Tibial nerve (tissue), 4 donors: ENCODE results near the gene ARID3A. TPM values are rescaled to one million over a fixed set of nuclear protein-coding genes. Genes with fewer than 3 reads are reported as not detected.

Experiments
- DNase-seq, 2 donors: peaks; one replicate each; pipeline ENCODE4 v3.0.0-alpha.2; 2019; ENCODE audit warnings: low spot score in 2 of 2
- H3K27ac ChIP-seq, 4 donors: fragments of 200-600 bp; sonication (generic) in 3 of 4; one replicate each; pipeline ENCODE4 v1.5.1; 2017 to 2019; ENCODE audit warnings: mild to moderate bottlenecking in 1 of 4
- H3K27me3 ChIP-seq, 2 donors: fragments of 200-600 bp; sonication (generic) in 1 of 2; one replicate each; pipeline versions ENCODE4 v1.5.1 to v1.6.0; 2017 to 2019
- H3K36me3 ChIP-seq, 3 donors: fragments of 200-600 bp; sonication (generic); one replicate each; pipeline ENCODE4 v1.5.1; 2018 to 2019
- H3K4me1 ChIP-seq, 4 donors: fragments of 200-600 bp; sonication (generic) in 3 of 4; one replicate each; pipeline ENCODE4 v1.5.1; 2017 to 2019
- H3K4me3 ChIP-seq, 4 donors: fragments of 200-600 bp; sonication (generic) in 3 of 4; one replicate each; pipeline ENCODE4 v1.5.1; 2017 to 2019; ENCODE audit warnings: mild to moderate bottlenecking in 1 of 4, moderate library complexity in 1 of 4
- H3K9me3 ChIP-seq, 4 donors: fragments of 200-600 bp; sonication (generic) in 3 of 4; one replicate each; pipeline ENCODE4 v1.5.1; 2017 to 2019
- CTCF ChIP-seq, 5 experiments: fragments of 200-600 bp in 3 of 5; fragments of 450-650 bp in 2 of 5; sonication (generic) in 3 of 5; IDR thresholded peaks; one replicate each; pipeline ENCODE4 v1.5.1; 2016 to 2019; ENCODE audit warnings: antibody characterized with exemption in 5 of 5, mild to moderate bottlenecking in 3 of 5, moderate library complexity in 2 of 5
- EP300 ChIP-seq, 2 donors: sonication (generic); formaldehyde crosslinking; IDR thresholded peaks; one replicate each; pipeline ENCODE4 v1.6.1; 2017; ENCODE audit warnings: antibody characterized with exemption in 2 of 2, mild to moderate bottlenecking in 1 of 2
- POLR2A ChIP-seq, 2 donors: fragments of 450-650 bp; IDR thresholded peaks; one replicate each; pipeline ENCODE4 v1.6.1; 2017; ENCODE audit warnings: antibody characterized with exemption in 2 of 2, mild to moderate bottlenecking in 2 of 2, moderate library complexity in 2 of 2
- WGBS, 2 donors: methylation state at CpG; one replicate each; pipeline ENCODE4 v1.1.5; 2018; 5-methylcytosine and 5-hydroxymethylcytosine counted together
- total RNA-seq, 4 donors: library from RNA; depleted of rRNA; stranded (reverse); fragments of >200 nt; gene quantifications; one replicate each; pipeline ENCODE4 v1.1.0, GENCODE V29; 2016

The ARID3A gene
- total RNA-seq, 4 donors from 2014 or later: 8.1 to 15.3 (median 12.5) TPM

DNA sequence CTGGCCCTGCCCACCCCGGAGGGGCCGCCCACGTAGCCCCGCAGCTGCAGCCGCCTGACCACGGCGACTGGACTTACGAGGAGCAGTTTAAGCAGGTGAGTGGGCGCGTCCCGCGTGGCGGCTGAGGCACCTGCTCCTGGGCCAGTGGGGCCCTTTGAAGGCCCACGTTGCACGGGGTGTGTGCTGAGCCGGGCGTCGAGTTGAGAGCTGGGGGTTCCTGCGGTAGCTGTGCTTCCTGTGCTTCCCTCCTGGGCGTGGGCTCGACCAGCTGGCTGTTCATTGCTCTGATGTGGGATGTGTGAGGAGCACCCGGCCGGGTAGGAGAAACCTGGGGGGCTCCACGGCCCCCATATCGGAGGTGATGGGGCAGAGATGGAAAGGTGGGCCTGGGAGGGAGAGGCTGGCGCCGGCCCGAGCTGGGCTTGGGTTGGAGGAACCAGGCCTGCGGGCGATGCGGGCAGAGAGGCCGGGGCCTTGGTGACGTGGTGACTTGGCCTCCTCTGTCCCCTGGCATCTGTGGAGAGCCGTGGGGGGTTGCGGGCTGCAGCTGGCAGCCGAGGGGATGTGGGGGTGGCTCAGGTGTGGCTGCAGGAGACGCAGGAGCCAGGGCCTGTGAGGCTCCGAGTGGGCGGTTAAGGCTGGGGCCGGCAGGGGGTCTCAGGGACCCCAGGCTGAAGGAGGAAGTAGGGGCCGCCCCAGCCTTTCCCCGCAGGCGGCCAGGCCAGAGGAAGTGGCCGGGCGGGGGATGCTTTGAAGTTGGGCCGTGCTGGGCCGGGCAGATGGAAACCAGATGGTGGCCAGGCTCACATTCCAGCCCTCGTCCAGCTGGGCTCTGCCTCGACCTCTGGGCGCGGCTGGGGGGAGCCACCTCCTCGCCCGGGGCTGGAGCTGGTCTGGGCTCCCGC, 7.1 kb downstream of the ARID3A start:
- peaks cover 0 to 52% (median 32%) of the 10 kb centered on the region in 4 donors for H3K4me1 ChIP-seq
- WGBS, 2 donors: 35 to 62% methylated on average over 36 of the region's 54 CpGs
- H3K36me3 ChIP-seq: peaks cover 0 to 24% (median 0%) of the 10 kb centered on the region in 3 donors
- H3K27ac ChIP-seq: peak overlapping the region in 3 of 4 donors; percentile 50 to 71 (median 66)
- H3K27me3 ChIP-seq: no peaks in the 10 kb centered on the region
- H3K4me3 ChIP-seq: peak overlapping the region in 1 of 4 donors; percentile 26
- TF ChIP-seq CTCF (IDR thresholded peaks at IDR 0.05) (peak in 1 of 5 experiments; percentile 7), POLR2A (IDR thresholded peaks at IDR 0.05) (peak in 1 of 2 donors; percentile 6), EP300 (IDR thresholded peaks at IDR 0.05) (peak in 1 of 2 donors; percentile 71)
- no peaks in the 10 kb centered on the region for H3K9me3 ChIP-seq
- peak; percentile 64 to 72 for DNase-seq

DNA sequence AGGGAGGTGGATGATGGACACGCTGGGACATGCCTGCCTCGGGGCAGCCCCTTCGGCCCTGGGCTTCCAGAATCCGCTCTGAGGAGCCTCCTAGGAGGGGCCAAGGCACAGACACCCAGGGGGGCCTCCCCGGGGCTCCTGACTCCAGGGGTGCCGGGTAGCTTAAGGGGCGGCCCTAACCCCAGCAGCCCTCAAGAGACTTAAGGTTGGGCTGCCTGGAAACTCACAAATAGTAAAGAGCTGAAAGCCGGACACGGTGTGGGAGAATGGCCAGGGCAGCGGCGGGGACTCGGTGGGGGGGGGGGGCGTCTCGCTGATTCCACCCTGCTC, 7.7 kb downstream of the ARID3A start:
- Histone ChIP-seq H3K36me3 (peaks cover 0 to 24% (median 0%) of the 10 kb centered on the region in 3 donors), H3K27ac (peak overlapping the region in 2 of 4 donors; percentile 66 to 71), H3K4me3 (peak overlapping the region in 1 of 4 donors; percentile 26), H3K27me3 (no peaks in the 10 kb centered on the region), H3K4me1 (peaks cover 0 to 46% (median 32%) of the 10 kb centered on the region in 4 donors), H3K9me3 (no peaks in the 10 kb centered on the region)
- WGBS, 2 donors: 53 to 68% methylated on average over 7 to 12 of the region's 14 CpGs
- TF ChIP-seq CTCF (IDR thresholded peaks at IDR 0.05): no peak
- DNase-seq: no peak

GRCh38 chr19:934197-934840, 8.5 kb downstream of the ARID3A start:
- H3K27me3 ChIP-seq: no peaks in the 10 kb centered on the region
- H3K4me1 ChIP-seq: peaks cover 0 to 41% (median 32%) of the 10 kb centered on the region in 4 donors
- WGBS, 2 donors: 66 to 81% methylated on average over 26 to 29 of the region's 29 CpGs
- H3K9me3 ChIP-seq: no peaks in the 10 kb centered on the region
- peaks cover 0 to 17% (median 0%) of the 10 kb centered on the region in 3 donors for H3K36me3 ChIP-seq
- no peak for TF ChIP-seq EP300 (IDR thresholded peaks at IDR 0.05)
- TF ChIP-seq CTCF (IDR thresholded peaks at IDR 0.05): no peak
- TF ChIP-seq POLR2A (IDR thresholded peaks at IDR 0.05): no peak
- no peak overlapping the region for H3K4me3 ChIP-seq
- no peak for DNase-seq
- H3K27ac ChIP-seq: peak overlapping the region in 3 of 4 donors; percentile 17 to 71 (median 58)

DNA sequence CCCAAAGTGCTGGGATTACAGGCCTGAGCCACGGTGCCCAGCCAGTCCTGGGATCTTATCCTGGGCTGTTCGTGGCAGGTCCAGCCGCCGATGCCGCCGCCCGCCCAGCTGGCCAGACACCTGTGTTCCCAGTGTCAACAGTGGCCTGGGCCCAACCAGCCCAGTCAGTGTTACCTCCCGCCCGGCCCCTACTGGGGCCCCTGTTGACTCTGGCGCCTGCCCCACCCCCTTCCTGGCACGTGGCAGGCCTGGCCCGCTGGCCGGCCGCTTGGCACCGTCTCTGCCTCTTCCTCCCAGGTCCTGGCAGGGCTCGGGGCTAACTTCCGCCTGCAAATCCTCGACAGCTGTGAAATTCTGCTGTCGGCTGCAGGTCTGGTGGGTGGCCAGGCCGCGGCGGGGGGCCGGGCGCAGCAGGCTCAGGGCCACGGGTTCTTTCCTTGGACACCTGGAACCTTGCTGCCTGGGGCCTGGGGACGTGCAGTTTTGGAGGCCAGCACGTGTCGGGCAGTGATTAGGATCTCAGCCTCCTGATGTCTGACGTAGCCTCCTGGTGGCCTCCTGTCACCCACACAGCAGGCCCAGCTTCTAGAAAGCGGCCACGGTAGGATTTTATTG, 9.1 kb downstream of the ARID3A start:
- 26 to 27% methylated on average over 25 to 27 of the region's 31 CpGs for WGBS, 2 donors
- peaks cover 0 to 11% (median 0%) of the 10 kb centered on the region in 3 donors for H3K36me3 ChIP-seq
- H3K4me1 ChIP-seq: peaks cover 0 to 46% (median 32%) of the 10 kb centered on the region in 4 donors
- no peaks in the 10 kb centered on the region for H3K27me3 ChIP-seq
- no peaks in the 10 kb centered on the region for H3K9me3 ChIP-seq
- peak overlapping the region in 3 of 4 donors; percentile 17 to 58 (median 55) for H3K27ac ChIP-seq
- no peak overlapping the region for H3K4me3 ChIP-seq
- DNase-seq: peak; percentile 45 to 58
- TF ChIP-seq POLR2A (IDR thresholded peaks at IDR 0.05): no peak
- TF ChIP-seq CTCF (IDR thresholded peaks at IDR 0.05): peak in 1 of 5 experiments; percentile 16
- peak; percentile 76 to 77 for TF ChIP-seq EP300 (IDR thresholded peaks at IDR 0.05)
